ENCODE measurements around the gene AP4M1.

- TF ChIP-seq BMI1 (IDR thresholded peaks at IDR 0.05; ENCODE audit: borderline replicate concordance), result no peak
- TF ChIP-seq CTCF (IDR thresholded peaks at IDR 0.05 in 2 of 3, conservative IDR thresholded peaks at IDR 0.05 in 1 of 3; ENCODE audit: control insufficient read depth in 2 of 3, extremely low read depth in 1 of 3, insufficient read depth in 1 of 3, low read depth in 3 of 3, low read length in 3 of 3), result no peak
- TF ChIP-seq MTA2 (IDR thresholded peaks at IDR 0.05; ENCODE audit: low read depth), result no peak
- TF ChIP-seq ELK1 (IDR thresholded peaks at IDR 0.05; ENCODE audit: low read depth, low read length), result no peak
- no peak for TF ChIP-seq RB1 (IDR thresholded peaks at IDR 0.05; ENCODE audit: borderline replicate concordance)
- TF ChIP-seq POLR2AphosphoS5 (IDR thresholded peaks at IDR 0.05; ENCODE audit: low read length), result no peak
- no peak for TF ChIP-seq PKNOX1 (IDR thresholded peaks at IDR 0.05)
- no peak for TF ChIP-seq EP300 (IDR thresholded peaks at IDR 0.05; ENCODE audit: borderline replicate concordance in 1 of 2, control insufficient read depth in 1 of 2, low read depth in 2 of 2, low read length in 2 of 2)
These were observed 20.6 kb downstream of the AP4M1 start for GRCh38 chr7:100122067-100122466.
